Heart left ventricle (tissue), 13 donors: Measurements from ENCODE around the gene IFITM5.

Source experiments
- CTCF ChIP-seq, 12 donors: fragments of 200-600 bp; sonication (generic) in 4 of 12; IDR thresholded peaks; one replicate each; pipeline versions ENCODE4 v1.5.0 to v1.8.0; 2018 to 2022; ENCODE audit warnings: antibody characterized with exemption in 12 of 12, mild to moderate bottlenecking in 5 of 12
- POLR2A ChIP-seq, 2 donors: fragments of 450-650 bp; IDR thresholded peaks; one replicate each; pipeline ENCODE4 v1.6.1; 2017; ENCODE audit warnings: antibody characterized with exemption in 2 of 2, mild to moderate bottlenecking in 2 of 2, moderate library complexity in 2 of 2
- donor health status: ischemic (EF 13 %, LVEDD 7.1; RV severe dilation, severe dysfunction).
- donor health status: DM: no; HTN: yes; CAD: no.
- donor health status: DM: no; HTN: no; CAD: no.
- donor health status: ischemic (EF 25% LVEDD 6.9; RV normal size, moderate dysfunction).
- donor health status: ischemic (EF 25% LVEDD 5.7; RV mildly dilated, moderate dysfunction).
- donor health status: ischemic (EF 35%, LVEDD 5.7; RV mildly dilated, moderate dysfunction).
- donor health status: nonischemic (EF 11% LVEDD 7.7; RV severe dilation, severe dysfunction).
- donor health status: DM: yes; HTN: yes; CAD: no.
- donor health status: PGD.
- donor health status: ischemic (EF 29% LVEDD 5.4; RV normal size, mild dysfunction).
- donor health status: nonischemic (EF 23%, LVEDD 6.1; RV moderate dilation, normal function).

- TF ChIP-seq CTCF (IDR thresholded peaks at IDR 0.05): no peak
- no peak for TF ChIP-seq POLR2A (IDR thresholded peaks at IDR 0.05)
These were observed 28.0 kb downstream of the IFITM5 start for GRCh38 chr11:271319-271715.
